ENCODE data around the gene MYO9A.

- TF ChIP-seq EZH2 (IDR thresholded peaks at IDR 0.05; ENCODE audit: borderline replicate concordance, low read depth, low read length, severe bottlenecking) (no peak), CTCF (IDR thresholded peaks at IDR 0.05; ENCODE audit: borderline replicate concordance, extremely low read depth, low read length, poor library complexity, severe bottlenecking) (no peak)
Measured at GRCh38 chr15:72113347-72114031, 4.5 kb downstream of the MYO9A start.
